D721Med (cell line): ENCODE data around the gene CDC42BPG.

Experiments used
- DNase-seq: peaks from one replicate; pipeline ENCODE4 v3.0.0; 2011; ENCODE audit warnings: low spot score; ENCODE audit not compliant: insufficient read length
- FAIRE-seq: peaks from 2 replicates; lab custom pipeline; 2011; peaks lifted over from hg19 to GRCh38; lab: Jason Lieb, UNC
- TF ChIP-seq, protein P1 (sequence below): IDR thresholded peaks from 2 replicates; pipeline ENCODE4 v1.5.1; 2012; ENCODE audit warnings: mild to moderate bottlenecking, control low read depth; ENCODE audit not compliant: insufficient read depth; ENCODE audit errors: missing control alignments

CDC42BPG gene

DNA sequence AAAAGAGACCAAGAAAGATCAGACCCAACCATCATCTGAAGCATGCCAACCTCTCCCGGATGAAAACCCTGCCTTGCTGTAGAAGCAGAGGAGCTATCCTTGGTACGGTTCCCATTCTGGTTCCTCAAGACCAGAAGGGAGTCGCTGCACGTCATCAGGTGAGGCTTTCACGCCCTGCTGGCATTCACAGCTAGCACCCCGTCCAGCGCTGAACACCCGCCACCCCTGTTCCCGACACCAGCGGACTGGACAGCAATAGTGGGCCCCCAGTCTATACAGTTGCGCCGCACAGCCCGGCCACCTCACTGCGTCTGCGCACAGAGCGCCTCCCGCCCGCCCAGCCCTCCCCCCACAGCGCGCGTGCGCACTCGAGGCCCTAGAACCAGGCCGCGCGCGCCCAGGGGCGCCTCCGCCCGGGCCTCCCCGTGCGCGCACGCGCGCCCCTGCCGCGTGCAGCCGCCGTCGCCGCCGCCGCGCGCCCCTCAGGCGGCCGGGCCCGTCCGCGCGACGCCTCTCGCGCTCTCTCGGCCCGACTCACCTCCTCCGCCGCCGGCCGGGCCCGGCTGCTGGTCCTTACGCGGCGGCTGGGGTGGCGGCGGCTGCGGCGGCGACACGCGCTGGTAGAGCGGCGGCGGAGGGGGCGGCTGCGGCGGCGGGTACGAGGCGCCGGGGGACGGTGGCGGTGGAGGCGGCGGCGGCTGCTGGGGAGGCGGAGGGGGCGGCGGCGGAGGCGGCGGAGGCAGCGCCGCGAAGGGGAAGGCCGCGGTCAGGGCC, 66.8 kb downstream of the CDC42BPG start:
- TF ChIP-seq, protein P1, sequence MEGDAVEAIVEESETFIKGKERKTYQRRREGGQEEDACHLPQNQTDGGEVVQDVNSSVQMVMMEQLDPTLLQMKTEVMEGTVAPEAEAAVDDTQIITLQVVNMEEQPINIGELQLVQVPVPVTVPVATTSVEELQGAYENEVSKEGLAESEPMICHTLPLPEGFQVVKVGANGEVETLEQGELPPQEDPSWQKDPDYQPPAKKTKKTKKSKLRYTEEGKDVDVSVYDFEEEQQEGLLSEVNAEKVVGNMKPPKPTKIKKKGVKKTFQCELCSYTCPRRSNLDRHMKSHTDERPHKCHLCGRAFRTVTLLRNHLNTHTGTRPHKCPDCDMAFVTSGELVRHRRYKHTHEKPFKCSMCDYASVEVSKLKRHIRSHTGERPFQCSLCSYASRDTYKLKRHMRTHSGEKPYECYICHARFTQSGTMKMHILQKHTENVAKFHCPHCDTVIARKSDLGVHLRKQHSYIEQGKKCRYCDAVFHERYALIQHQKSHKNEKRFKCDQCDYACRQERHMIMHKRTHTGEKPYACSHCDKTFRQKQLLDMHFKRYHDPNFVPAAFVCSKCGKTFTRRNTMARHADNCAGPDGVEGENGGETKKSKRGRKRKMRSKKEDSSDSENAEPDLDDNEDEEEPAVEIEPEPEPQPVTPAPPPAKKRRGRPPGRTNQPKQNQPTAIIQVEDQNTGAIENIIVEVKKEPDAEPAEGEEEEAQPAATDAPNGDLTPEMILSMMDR: no peak
- DNase-seq (peak; percentile 74), FAIRE-seq (no peak)

DNA sequence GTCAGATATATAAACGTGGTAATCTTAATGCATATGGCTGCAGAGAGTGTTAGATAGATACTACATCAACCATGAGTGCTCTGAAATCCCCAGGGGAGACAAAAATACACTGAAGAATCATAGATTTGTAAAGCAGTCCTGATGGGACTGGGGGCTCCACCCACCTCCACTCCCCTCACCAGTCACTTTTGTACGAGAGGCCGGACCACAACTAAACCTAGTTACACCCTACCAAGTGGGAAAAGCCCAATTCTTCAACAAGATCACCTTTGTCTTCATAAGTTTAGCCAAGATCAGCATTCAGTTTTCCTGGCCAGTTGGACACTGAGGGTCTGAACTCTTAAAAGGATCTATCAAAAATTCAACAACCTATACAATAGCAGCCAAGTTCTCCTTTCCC, 67.6 kb downstream of the CDC42BPG start:
- DNase-seq (no peak), FAIRE-seq (no peak)
- TF ChIP-seq, protein P1: no peak

DNA sequence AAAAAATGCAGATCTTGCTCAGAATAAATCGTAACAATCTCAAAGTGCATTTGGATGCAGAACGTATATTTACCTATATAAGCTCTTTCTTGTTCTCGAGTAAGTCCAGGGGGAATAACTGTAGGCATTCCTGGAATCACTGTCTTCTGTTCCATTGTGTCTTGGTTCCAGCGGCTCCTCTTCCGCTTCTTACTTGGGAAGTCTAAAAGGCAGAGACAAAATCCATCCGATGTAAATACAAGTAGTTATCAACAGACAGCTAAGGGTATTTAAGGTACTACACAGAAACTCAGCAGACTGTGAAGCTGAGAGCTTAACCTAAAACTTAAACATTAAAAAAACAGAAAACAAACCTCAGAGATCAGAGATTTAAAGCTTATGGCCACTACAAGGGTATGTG, 68.0 kb downstream of the CDC42BPG start:
- TF ChIP-seq, protein P1: no peak
- DNase-seq: no peak
- no peak for FAIRE-seq

DNA sequence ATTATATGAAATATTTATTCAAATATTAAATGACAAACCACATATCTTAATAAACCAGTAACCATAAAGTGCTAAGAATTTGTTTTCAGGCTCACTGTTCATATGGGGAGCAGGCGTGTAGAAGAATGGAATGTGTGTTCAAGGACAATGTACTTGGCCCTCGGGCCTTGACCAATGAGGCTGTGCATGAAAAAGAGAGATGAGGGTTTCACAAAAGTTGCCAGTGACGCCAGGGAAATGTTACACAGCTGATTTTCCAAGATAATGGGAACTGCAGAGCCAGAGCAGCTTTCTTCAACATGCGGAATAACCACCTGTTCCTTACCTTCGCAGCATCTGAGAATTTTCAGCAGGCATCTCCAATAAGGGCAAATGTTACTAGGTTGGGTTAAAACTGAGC, 70.3 kb downstream of the CDC42BPG start:
- FAIRE-seq (no peak), DNase-seq (no peak)
- TF ChIP-seq, protein P1: no peak
